GM21529 (cell line): Measurements from ENCODE around the gene CCDC34.

Experiments used
- ATAC-seq: cut with Tn5 transposase; IDR thresholded peaks from one replicate; pipeline ENCODE4 v1.9.1; 2021; ENCODE audit not compliant: unreplicated experiment

Gene CCDC34

DNA sequence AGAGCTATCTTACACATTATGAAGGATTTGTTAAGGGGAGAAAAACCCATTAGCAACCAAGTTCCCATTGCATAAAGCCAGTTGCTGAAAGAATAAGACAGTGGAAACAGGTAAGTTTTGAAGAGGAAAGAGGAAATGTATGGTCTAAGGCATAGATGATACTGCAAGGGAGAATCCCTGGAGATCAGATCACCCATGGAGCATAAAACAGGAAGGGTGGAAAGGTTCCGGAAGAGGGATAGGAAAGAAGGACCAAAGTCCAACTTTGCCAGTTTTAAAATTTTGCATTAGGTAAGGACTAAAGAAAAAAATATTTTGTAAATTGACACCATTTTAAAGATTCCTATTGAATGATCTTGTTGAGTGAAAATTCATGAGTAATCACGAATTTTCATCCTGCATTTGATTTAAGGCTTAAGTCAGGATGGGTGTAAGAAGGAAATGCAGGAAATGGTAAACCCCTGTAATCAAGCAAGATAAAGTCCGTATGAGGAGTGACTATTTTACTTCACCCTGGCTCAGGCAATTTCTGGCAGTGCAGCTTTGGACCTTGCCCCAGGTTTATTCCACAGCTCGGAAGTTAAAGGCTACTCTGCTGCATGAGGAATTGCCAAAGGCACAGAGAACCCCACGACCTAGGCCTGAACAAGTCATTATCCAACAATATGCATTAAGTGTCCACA, 70.9 kb downstream of the CCDC34 start:
- ATAC-seq, result no peak

DNA sequence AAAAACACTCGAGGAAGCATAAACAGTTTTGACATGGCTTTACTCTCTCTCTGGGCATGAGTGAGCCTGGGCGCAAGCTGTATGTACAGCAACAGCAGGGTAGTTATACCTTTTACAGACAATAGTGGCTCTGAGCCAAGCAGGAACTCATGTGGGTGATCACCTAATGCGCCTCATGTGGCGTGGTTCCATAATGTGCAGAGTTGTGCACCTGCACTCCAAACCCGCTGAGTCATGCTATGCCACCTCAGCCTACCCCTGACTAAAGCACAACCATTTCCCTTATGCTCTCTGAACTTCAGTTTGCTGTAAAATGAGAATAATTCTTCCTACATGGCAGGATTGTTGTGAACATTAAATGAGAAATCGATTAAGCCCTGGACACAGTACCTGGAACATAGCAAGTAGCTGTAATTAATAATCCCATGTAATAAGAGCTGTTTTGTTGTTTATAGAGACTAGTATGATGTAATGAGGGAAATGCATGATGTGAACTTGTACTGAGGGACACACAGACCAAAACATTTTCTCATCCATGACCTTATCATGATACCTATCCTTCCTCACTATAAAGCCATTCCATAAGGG, 71.6 kb downstream of the CCDC34 start:
- ATAC-seq, result no peak

DNA sequence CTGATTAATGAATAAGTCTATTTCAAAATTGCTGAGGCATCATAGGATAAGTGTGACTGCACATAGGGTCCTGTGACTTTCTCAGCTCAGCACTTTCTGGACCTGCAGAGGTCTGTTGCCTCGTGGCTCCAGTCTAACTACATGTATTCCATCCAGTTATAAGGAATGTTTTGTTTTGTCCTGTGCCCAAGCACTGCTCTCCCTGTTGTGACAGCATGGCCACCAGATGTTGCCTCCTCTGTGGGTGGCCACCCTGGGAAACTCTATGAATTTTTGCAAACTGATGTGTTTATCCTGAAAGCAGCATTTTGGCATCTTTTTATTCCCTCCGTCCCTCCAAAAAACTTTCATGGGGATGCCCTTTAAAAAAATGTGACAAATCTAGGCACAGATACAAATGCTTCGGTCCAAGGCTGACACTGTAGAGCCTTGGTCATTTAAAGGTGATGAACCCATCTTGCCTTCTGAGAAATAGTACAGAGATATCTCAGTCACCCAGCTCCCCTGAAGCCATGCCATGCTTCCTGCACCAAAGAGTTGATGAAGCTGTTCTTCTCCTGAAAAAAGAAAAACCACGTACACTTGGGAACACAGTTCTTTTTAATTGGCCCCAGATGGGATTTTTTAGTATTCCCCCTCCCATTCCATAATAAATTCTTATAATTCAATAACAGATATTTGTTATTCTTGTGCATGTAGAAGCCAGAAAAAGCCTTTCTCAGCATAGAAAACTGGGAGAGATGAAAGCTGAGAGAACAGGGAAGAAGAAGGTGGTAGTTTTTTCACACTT, 72.6 kb downstream of the CCDC34 start:
- no peak for ATAC-seq
